Mucosa of gallbladder (tissue), 1 donor: ENCODE data around the gene DPCD. TPM values are rescaled to one million over a fixed set of nuclear protein-coding genes. Genes with fewer than 3 reads are reported as not detected.
A peak's percentile ranks its signal among the peaks of the same experiment; 100 is the strongest.

Experiments used
- DNase-seq: peaks from one replicate; pipeline ENCODE4 v3.0.0-alpha.2; 2020; ENCODE audit warnings: low spot score
- total RNA-seq: library from RNA; stranded (reverse); gene quantifications from one replicate; pipeline ENCODE4 v1.2.1, GENCODE V29; 2021
- donor health status: DM: no; HTN: no; CAD: no.

Gene DPCD
- total RNA-seq, result 26.8 TPM

DNA sequence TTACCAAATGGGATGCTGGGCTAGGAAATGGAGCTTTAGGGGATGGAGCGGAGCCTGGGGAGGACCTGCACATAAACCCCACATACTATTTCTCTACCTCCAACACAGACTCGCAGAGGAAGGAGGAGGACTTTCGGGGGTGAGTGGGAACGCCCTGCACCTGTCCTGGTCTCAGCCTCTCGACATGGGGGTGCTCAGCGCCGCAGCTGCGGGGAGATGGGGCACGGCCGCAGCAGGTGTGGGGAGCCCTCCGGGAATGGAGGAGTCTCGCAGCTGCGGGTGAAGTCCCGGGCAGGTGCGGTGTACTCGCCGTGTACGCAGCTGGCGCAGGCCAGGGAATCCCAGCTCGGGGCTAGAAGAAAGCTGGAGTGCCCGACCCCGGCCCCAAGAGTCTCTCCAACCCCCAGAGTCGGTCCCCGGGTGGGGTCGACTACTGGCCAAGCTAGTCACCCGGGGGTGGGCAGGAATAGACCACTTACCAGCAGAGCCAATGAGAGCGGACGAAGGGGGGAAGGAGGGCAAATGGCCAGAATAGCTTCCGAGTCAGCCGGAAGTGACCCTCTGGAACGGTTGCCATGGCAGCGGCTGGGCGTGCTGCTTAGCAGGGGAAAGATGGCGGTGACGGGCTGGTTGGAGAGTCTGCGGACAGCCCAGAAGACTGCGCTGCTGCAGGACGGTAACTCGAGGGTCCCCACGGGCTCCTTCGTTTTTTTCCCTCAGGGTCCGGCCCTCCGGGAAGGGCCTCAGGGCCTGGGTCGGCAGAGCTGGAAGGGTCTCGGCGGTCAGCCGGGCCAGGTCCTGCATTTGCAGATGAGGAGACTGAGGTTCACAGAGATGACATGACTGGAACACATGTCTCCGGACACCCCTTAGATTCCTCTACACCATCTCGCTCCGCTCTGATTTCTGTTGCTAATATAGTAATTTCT is at the start of gene DPCD, which contains the start of gene POLL:
TSS of gene DPCD (plus strand) at position 597 of the 929 bp plus-strand sequence. CDS start at position 613, 16 bp downstream.
TSS of gene POLL (minus strand) at position 533 of the 929 bp plus-strand sequence. CDS start 897 bp downstream, outside the sequence.
- peak; percentile 97 for DNase-seq

DNA sequence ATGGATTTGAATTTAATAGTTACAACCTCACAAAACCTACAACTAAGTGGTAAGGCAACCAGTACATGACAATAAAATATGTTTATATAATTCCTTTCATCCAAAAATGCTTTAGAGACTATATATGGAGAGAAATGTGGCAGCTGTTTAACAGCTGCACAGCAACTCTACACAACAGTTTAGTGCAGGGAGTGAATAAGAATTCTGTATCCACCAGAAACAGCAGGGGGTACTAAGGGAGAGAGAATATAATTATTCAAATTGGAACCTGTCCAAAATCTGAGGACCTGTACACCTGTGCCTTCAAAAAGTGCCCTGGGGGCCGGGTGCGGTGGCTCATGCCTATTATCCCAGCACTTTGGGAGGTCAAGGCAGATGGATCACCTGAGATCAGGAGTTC is 49.7 kb upstream of the DPCD start:
- no peak for DNase-seq

DNA sequence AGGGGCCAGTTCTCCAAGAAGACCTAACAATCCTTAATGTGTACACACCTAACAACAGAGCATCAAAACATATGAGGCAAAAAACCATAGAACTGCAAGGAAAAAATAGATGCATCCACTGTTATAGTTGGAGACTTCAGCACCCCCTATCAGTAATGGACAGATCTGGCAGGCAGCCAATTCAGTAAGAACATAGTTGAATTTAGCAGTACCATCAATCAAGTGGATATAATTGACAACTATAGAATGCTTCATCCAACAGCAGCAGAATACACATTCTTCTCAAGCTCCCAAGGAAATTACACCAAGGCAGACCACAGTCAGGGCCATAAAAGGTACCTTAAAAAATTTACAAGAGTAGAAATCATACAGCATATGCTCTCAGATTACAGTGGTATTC is 42.2 kb upstream of the DPCD start:
- DNase-seq, result no peak

DNA sequence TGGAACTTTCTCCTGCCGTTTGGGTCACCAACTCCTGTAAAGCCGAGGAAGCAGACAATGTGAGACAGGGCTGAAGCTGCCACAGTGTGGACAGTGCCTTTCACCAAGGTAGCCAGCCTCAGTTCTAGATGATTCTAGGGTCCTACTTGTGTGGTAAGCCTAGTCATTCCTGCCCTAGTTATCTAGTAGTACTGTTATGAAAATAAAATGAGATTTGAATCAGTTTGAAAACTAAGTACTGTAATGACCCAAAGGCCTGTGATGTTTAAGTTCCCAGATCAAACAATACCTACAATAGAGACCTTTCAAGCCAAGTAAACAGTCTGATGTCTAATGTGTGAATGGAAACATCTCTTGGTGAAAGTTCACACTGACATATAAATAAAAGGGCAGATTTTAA is 37.2 kb upstream of the DPCD start:
- DNase-seq, result no peak

DNA sequence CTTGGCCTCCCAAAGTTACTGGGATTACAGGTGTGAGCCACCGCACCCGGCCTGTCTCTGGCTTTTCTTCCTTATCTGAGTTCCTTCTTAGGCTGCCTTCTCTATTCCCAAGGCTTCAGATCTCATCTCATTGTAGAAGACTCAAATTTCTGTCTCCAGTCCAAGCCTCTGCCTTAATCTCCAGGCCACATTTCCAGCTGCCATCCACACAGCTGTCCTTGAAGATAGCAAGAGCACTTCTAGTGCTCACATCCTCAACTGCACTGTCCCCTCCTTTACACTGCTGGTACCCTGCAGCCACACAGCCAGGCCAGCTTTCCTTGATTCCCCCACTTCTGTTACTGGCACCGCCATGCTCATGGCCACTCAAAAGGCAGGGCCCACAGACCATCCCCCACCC is 35.7 kb upstream of the DPCD start:
- DNase-seq, result no peak

DNA sequence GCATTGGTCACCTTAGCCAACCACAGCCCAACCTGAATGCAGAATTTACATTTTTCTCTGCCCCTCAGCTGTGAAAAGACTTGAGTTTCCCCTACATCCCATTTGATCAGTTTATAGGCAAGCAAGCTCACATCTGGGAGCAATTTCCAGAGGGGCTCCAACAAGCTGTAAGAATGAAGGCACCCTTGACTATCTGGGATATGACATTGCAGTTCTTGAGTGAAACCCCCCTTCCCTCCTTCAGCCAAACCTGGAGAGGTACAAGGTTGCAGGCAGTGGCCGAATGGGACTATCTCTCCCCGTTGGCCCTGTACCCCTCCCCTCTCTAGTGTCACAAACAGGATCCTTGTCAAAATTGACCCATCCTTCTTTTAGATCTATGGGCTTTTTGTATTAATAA is 30.6 kb upstream of the DPCD start:
- DNase-seq, result no peak

DNA sequence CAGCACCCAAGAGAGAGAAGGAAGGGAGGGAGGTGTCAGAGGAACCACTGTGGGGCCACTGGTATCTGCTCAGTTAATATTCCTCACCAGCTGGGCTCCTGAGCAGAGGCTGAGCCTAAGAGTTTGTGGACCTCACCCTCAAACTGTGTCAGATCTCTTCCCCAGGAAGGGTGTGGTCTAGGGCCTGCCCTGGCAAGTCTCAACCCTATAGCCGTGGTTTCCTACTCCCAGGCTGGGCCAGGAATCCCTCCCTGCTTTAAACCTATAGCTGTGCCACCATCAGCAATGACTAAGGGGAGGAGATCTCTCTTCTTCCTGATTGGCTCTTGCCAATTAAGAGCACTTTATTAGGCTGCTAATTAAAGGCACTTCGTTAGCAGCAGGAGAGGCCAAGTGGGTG is 29.9 kb upstream of the DPCD start:
- no peak for DNase-seq

DNA sequence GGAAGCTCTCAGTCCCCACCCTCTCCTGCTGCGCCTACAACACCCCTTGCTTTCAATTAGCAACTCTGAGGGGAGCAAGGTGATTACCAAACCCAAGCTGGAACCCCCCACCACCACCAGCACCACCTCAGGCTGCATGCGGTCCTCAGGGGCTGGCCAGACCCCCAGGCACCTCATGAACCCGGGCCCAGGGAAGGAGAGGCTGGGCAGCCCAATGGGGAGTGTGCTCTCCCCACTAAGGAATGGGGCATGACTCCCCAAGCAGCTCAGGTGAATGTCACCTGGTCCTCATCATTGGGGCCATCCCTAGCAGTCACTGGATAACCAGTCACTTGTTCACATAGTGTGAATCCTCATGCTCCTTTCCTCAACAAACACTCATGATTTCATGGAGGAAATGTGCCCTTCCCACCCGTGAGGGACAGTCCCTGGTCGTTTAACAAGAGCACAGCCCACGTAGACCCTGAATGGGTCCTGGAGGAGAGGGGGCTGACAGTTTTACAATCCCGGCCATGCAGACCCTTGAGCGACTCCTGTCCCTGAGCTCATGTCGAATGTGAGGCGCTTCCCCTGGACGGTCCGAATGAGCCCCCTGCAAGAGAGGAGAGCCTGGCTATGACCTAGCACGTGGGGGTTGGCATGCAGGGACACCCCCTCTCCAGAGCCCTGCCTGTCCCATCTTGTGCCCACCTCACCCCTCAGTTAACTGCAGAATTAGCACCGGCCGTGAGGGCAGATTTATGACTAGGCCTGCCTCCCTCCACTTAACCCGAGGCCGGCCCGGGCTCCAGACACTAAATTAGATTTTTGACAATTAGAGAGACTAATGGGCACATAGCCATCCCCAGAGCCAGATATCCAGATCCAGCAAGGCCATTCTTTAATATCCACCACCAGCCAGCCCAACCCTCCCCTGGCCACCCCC is 29.2 kb upstream of the DPCD start:
- DNase-seq, result no peak

DNA sequence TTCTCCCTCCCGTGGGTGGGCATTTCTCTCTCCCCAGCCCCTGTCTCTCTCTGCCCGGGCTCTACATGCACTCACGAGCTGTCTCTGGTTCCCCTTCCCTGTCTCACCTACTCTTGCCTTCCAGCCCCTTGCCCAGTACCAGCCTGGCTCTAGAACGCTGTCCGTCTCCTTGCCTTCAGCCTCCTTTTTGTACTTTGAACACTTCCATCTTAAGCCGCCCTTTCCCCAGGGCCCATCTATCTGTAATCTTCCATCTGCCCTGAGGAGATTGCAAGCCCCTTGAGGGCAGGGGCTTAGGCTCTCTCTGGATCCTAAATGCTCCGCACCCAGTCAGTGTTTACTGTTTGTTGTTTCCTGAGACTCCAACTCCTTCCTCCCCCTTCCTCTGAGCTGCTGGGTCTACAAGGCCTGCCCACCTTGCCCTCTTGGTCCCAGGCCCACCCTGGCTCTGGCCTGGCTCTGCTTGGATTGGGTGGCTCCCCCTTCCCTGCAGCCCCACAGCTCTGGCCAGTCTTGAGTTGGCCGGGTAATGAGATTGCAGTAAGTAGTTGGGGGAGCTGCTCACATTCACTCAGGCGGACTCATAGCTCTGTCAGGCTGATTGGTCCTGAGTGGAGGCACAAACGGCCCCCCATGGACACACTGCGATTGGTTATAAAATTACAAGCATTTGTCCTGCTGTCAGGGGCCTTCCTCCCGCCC is 28.4 kb upstream of the DPCD start:
- no peak for DNase-seq

DNA sequence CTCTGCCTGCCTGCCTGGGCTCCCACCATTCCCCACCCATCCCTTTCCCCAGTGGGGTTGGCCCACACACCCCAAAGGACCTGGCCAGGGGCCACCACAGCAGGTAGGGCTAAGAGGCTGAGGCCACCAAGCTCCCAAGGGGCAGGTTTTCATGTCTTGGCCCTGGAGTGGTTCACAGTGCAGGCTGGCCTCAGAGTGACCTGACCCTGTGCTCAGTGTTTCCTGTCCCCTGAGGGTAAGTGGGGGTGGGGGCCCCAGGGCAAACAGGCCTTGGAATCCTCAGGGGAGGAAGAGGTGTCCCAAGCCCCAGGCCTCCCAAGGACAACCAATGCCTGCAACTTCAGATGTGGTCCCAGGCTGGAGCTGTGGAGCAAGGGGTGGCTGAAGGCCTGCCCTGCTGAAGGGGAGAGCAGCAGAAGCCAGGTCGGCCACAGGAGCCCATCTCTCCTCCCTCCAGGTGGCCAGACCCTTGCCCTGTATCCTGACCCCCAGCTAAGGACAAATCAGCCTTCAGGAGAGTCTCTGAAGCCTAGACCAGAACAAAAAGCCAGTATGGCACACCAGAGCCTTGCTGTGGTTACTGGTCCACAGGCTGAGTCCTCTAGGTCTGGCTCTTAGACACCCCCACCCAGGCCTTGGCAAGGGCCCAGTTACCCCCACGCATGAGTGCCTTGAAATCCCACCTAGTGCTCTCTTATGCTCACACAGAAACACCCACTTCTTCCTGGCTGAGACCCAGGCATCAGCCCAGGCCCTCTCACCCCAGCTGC is 27.6 kb upstream of the DPCD start:
- DNase-seq, result no peak

DNA sequence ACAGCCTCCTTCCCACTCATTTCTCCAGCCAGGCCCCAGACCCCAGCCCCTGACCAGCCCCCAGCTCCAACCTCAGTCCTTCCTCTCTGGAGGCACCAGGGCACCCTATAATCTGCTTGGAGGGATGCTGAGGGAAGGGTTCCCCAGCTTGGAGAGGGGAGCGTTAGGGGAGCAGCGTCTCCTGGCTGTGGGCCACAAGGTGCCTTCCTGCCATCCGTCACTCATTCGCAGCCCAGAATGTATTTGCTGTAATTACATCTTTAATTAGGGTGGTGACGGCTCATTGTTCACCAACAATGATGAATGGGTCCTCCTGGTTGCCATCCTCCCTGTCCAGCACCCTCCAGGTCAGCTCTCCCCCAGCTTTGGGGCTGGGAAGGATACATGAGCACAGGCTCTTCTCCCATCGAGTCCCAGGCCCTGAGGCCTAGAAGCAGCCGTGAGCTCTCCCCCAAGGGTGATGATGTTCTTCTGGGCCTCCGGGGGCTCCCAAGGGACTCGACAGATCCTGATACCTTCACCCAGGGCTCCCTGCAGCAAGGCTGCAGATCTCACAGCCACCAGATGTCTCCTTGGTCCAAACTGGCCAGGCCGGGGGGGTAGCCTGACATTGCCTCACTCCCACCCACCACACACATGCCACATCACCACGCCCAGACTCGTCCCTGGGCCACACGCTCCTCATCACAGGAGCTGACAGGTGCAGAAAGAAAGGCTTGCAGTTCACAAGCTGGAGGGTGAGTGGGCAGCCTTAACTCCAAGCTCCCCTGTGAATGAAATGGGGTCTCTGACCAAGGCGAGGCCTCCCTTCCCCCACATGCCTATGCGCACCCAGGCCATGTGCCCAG is 26.8 kb upstream of the DPCD start:
- no peak for DNase-seq

DNA sequence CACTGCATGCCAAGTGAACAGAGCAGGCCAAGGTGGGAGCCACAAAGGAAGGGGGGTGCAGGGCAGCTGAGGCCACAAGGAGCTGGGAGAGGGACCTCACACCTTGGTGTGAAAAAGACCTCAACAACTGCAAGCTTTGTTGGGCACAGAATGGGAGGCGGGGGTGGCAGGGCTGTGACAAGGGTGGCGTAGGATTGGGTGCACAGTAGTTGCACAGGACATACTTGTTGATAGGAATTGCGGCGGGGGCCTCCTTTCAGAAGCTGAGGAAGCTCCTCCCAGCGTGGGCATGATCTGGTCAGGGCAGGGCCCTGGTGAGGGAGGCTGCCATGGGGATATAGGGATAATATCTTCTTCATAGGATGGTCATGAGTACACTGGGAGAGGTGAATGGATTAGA is 25.9 kb upstream of the DPCD start:
- no peak for DNase-seq

DNA sequence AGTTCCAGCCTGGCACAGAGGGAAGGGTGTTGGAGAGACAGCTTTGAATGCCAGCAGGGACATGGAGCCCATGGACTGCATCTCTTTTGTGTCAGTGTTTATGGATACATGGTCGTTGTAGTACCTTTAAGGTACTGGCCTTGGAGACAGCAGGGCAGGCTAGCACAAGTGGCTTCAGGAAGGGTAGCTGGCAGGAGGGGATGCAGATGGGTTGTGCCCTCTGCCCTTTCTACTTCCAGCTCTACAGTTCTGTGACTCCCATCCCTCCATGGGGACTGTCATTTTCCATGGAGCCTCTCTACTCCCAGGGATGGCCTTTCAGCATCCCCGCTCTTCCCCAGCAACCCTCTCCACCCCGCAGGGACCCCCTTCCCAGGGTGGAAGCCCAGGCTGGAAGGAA is 25.1 kb upstream of the DPCD start:
- DNase-seq, result no peak

DNA sequence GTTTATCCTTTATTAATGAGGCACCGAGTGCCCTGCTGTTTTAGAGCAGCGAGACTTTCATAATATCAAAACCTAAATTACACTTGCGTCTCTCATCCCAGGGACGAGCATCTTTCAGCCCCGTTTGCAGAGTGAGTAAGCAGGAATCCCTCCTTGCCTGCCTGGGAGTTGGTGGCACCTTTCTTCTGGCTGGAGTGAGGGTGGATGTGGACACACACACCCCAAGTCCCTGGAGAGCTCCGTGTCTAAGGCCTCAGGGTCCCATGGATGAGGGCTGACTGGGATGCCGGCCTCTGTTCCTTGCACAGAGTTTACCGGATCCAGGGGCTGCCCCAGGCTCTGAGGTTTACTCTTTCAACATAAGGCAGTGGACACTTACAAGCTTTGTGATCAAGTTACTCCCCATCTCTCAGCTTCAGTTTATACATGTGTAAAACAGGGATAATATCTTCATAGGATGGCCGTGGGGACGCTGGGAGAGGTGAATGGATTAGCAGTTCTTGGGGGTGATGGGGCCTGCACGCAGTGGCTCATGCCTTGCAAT is 24.6 kb upstream of the DPCD start:
- DNase-seq, result no peak

DNA sequence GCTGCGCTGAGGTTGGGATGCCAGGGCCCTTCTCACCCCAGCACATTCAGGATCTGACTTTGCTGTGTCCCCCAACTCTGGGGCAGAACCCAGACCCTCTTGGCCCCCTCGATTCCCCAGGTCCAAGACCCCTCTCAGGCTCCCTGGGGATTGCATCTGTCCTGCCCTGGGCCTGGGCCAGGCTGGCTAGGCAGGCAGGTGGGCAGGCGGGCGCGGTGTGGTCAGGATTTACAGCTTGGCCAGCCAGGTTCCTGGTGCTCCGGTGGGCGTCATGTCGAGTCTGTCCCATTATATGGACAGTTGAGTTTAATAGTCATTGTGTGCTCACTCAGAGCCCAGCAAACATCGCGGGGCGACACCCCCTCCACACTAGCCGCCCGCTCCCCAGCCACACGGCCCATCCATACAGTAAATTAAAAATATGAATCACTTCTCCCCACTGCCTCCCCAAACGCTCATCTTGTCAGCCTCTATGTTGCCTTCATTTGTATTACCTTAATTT is 23.6 kb upstream of the DPCD start:
- no peak for DNase-seq

DNA sequence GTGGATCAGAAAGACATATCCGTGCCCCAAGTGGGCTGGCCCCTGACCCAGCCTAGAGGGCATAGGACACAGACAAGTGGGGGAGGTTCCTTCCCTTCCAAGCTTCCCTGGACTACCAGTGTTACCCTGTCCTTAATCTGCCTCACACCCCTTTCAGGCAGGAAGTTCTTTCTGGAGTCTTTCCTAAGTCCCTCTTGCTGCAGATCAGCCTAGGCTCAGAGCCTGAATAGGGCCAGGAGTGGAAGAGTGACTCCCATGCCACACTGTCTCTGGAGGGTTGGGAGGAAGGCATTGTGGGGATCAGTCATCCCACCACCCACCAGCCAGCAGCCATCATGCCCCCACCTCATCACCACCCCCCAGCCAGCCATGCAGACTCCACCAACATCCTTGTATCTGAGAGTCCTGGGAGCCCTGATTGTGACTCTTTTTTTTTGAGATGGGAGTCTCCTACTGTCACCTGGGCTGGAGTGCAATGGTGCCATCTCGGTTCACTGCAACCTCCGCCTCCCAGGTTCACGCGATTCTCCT is 22.7 kb upstream of the DPCD start:
- no peak for DNase-seq

DNA sequence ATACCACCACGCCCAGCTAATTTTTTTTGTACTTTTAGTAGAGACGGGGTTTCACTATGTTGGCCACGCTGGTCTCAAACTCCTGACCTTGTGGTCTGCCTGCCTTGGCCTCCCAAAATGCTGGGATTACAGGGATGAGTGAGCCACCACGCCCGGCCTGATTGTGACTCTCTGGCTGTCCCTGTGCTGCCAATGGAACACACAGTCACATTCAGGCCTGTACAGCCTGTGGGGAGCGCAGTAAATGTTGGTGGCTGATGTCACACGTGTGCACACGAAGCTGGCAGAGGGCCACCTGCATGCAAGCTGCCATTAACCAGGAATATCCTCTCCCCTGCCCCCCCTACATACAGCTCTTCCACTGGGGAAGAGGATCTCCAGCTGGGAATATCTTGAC is 22.2 kb upstream of the DPCD start:
- DNase-seq, result no peak

DNA sequence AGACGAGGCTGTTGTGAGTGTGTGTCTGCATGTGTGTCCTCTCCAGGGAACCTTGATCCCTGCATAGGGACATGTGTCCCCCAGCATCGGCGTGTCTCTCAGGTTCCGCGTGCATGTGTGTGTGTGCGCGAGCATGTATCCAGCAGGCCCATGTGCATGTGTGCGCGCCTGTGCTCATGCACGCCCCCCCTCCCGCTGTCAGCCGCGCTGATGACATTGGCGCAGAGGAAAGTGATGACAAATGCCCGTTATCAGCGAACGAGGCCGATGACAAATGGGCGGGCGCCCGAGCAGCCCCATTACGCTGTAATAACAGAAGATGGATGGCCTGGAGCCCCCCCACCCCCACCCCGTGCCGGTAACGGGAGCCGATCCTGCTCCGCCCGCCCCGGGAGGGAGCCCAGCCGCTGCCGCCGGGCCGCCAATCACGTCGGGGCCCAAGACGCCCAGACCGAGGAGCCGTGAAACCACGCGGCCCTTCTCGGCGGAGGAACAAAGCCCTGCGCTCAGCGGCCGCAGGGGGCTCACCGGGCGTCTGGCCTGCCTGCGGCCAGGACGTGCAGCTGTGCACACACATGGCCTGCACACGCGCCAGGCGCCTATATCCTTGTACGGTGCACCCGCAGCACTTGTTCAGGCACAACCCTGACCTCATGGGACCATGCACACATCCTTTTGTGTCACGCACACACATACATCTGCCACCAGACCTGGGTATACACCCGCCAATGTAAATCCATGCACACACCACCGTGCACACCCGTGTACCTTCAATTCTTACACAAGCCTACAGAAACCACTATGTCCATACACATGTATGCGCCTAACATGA is 21.6 kb upstream of the DPCD start:
- DNase-seq, result no peak
